Thymus (tissue), 2 donors: Measurements from ENCODE around the gene PAX4. TPM values are rescaled to one million over a fixed set of nuclear protein-coding genes. Genes with fewer than 3 reads are reported as not detected.

Experiments
- polyA plus RNA-seq: library from polyadenylated mRNA; stranded (reverse); fragments of 200-250 nt; gene quantifications from one replicate; pipeline ENCODE4 v1.2.3, GENCODE V29; 2013
- total RNA-seq: library from RNA; stranded (reverse); fragments of 120-200 nt; gene quantifications from one replicate; pipeline ENCODE4 v1.2.4, GENCODE V29; 2013
- donor health status: healthy.

Gene PAX4
- total and polyA plus RNA-seq, 2 donors = 0.11 TPM; not detected in 1

Other genes starting within 250 kb of the PAX4 start
- gene ZNF800, start 225.4 kb downstream of the PAX4 start, total RNA-seq = 21.8 TPM
- 16.3 TPM for gene ZNF800, start 225.4 kb downstream of the PAX4 start, polyA plus RNA-seq
- 11.4 TPM for gene GCC1, start 32.5 kb downstream of the PAX4 start, total RNA-seq
- 7.3 TPM for gene GCC1, start 32.5 kb downstream of the PAX4 start, polyA plus RNA-seq
- gene ARF5, start 29.7 kb downstream of the PAX4 start, total RNA-seq = 133 TPM
- 205 TPM for gene ARF5, start 29.7 kb downstream of the PAX4 start, polyA plus RNA-seq
- 0.19 TPM for gene FSCN3, start 24.4 kb downstream of the PAX4 start, total RNA-seq
- 0.96 TPM for gene FSCN3, start 24.4 kb downstream of the PAX4 start, polyA plus RNA-seq
- 104 TPM for gene SND1, start 34.1 kb upstream of the PAX4 start, total RNA-seq
- gene SND1, start 34.1 kb upstream of the PAX4 start, polyA plus RNA-seq = 55.1 TPM